AG04450 (cell line): Measurements from ENCODE around the gene ATP6AP2. TPM values are rescaled to one million over a fixed set of nuclear protein-coding genes. Genes with fewer than 3 reads are reported as not detected.
"Not testable (repeated sequence)": the region's sequence is repeated elsewhere in the genome, so short reads cannot be mapped to it uniquely, and the experiment has no call there.

Source experiments
- CTCF ChIA-PET: fragments of 300-600, 350-600 bp; formaldehyde crosslinking; extraction: SDS; loops from one replicate; lab custom pipeline; 2022; ENCODE audit warnings: antibody characterized with exemption, inconsistent platforms; lab: Charles Lee
- POLR2A ChIA-PET: fragments of 350-600 bp; formaldehyde crosslinking; extraction: SDS; loops from one replicate; lab custom pipeline; 2021; ENCODE audit warnings: antibody characterized with exemption, inconsistent platforms; lab: Yijun Ruan, JAX
- DNase-seq: peaks from one replicate; pipeline ENCODE4 v3.0.0-alpha.2; 2011; ENCODE audit warnings: low read depth, low spot score
- H3K27ac ChIP-seq: one replicate; pipeline ENCODE4 v1.5.1; 2012; ENCODE audit warnings: low read depth, low read length, control low read depth
- H3K27me3 ChIP-seq: one replicate; pipeline ENCODE4 v1.6.0; 2012; ENCODE audit warnings: low read length; ENCODE audit not compliant: control insufficient read depth, insufficient read depth
- H3K4me3 ChIP-seq: 2 replicates; pipeline ENCODE4 v1.5.1; 2011; ENCODE audit warnings: mild to moderate bottlenecking, low read depth, low read length, control low read depth
- H3K9me3 ChIP-seq: 2 replicates; pipeline ENCODE4 v1.5.1; 2012; ENCODE audit warnings: low read length; ENCODE audit not compliant: control insufficient read depth, insufficient read depth
- CTCF ChIP-seq: IDR thresholded peaks from 2 replicates; pipeline ENCODE4 v1.5.1; 2011; ENCODE audit warnings: low read depth, low read length, control low read depth, inconsistent platforms
- polyA plus RNA-seq: library from polyadenylated mRNA; depleted of rRNA; stranded (reverse); fragments of >200 nt; gene quantifications from 2 replicates; pipeline ENCODE4 v1.2.3, GENCODE V29; 2011

The ATP6AP2 gene
- polyA plus RNA-seq, 1 experiment, result 379 TPM

GRCh38 chrX:40563784-40564183 is 17.0 kb upstream of the ATP6AP2 start:
- Histone ChIP-seq H3K4me3 (no peak overlapping the region), H3K27me3 (no peaks in the 10 kb centered on the region), H3K9me3 (no peaks in the 10 kb centered on the region), H3K27ac (no peak overlapping the region)
- CTCF ChIA-PET, result no interaction called here
- DNase-seq, result no peak
- TF ChIP-seq CTCF, result no peak
- POLR2A ChIA-PET, result no interaction called here

- no peak for DNase-seq
- Histone ChIP-seq H3K9me3 (no peaks in the 10 kb centered on the region), H3K27me3 (peaks cover 2% of the 10 kb centered on the region), H3K4me3 (no peak overlapping the region), H3K27ac (no peak overlapping the region)
- CTCF ChIA-PET, result no interaction called here
- POLR2A ChIA-PET, result no interaction called here
- no peak for TF ChIP-seq CTCF
Observed at GRCh38 chrX:40564447-40564846, 16.3 kb upstream of the ATP6AP2 start.

- ChIA-PET POLR2A (no interaction called here), CTCF (no interaction called here)
- no peak for TF ChIP-seq CTCF
- H3K9me3 ChIP-seq, result no peaks in the 10 kb centered on the region
- DNase-seq, result no peak
- no peak overlapping the region for H3K4me3 ChIP-seq
- peaks cover 3% of the 10 kb centered on the region for H3K27me3 ChIP-seq
- H3K27ac ChIP-seq, result no peak overlapping the region
Observed at GRCh38 chrX:40570346-40571093, 10.2 kb upstream of the ATP6AP2 start.

GRCh38 chrX:40571164-40571563 is 9.6 kb upstream of the ATP6AP2 start:
- H3K4me3 ChIP-seq, H3K9me3 ChIP-seq, POLR2A ChIA-PET, CTCF ChIA-PET, H3K27ac ChIP-seq, H3K27me3 ChIP-seq, DNase-seq: not testable (repeated sequence)

- Histone ChIP-seq H3K9me3 (no peaks in the 10 kb centered on the region), H3K4me3 (no peak overlapping the region), H3K27ac (no peak overlapping the region), H3K27me3 (peaks cover 3% of the 10 kb centered on the region)
- DNase-seq, result no peak
- ChIA-PET CTCF (interaction anchor here (0.9 kb wide), 1 partner anchor 28 kb away, joined by 3 read pairs; no protein-coding TSS in a partner anchor), POLR2A (no interaction called here)
- TF ChIP-seq CTCF, result no peak
Observed at GRCh38 chrX:40571600-40571999, 9.2 kb upstream of the ATP6AP2 start.
